GM12891 (cell line): ENCODE results near the gene OR4Q3.

Experiments used
- POLR2A ChIP-seq: IDR thresholded peaks from 2 replicates; pipeline ENCODE4 v1.6.1; 2011; ENCODE audit warnings: low read depth, low read length, control low read depth
- POLR2AphosphoS5 ChIP-seq: IDR thresholded peaks from 2 replicates; pipeline ENCODE4 v1.6.1; 2011; ENCODE audit warnings: low read depth, low read length, control low read depth
- POU2F2 ChIP-seq: IDR thresholded peaks from 2 replicates; pipeline ENCODE4 v1.6.1; 2011; ENCODE audit warnings: low read depth, mild to moderate bottlenecking, control low read depth, low read length, moderate library complexity
- SPI1 ChIP-seq: IDR thresholded peaks from 2 replicates; pipeline ENCODE4 v1.6.1; 2011; ENCODE audit warnings: low read depth, low read length, control low read depth
- TAF1 ChIP-seq: IDR thresholded peaks from 2 replicates; pipeline ENCODE4 v1.6.1; 2011; ENCODE audit warnings: low read depth, low read length, control low read depth

DNA sequence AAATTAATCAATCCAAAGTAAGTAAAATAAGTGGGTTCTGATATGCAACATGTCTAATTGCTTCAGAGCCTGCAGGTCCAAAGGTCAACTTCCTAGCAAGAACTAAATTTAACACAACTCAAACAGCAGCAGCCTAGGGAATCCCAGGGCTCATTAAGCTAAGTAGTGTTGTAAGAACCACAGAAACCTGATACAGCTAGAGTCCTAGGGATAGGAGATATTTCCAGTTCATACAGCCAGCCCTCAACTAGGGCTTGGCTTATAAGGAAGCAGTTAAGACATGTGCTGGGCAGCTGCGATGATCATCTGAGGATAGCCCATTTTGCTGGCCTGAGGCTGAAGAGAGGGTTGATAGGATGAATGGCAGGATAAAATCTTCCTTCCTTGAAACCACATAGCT is at the start of gene OR4Q3:
- TF ChIP-seq POU2F2 (no peak), TAF1 (no peak), POLR2AphosphoS5 (no peak), POLR2A (no peak), SPI1 (no peak)
